ENCODE measurements around the gene FKTN. TPM values are rescaled to one million over a fixed set of nuclear protein-coding genes. Genes with fewer than 3 reads are reported as not detected.
A peak's percentile ranks its signal among the peaks of the same experiment; 100 is the strongest.

FKTN gene
- total and polyA plus RNA-seq, 9 of the 15 experiments (the other 6 are each of a cell fraction or from before 2014, with no cell fraction given) = 5.4 to 16.3 (median 10.4) TPM

DNA sequence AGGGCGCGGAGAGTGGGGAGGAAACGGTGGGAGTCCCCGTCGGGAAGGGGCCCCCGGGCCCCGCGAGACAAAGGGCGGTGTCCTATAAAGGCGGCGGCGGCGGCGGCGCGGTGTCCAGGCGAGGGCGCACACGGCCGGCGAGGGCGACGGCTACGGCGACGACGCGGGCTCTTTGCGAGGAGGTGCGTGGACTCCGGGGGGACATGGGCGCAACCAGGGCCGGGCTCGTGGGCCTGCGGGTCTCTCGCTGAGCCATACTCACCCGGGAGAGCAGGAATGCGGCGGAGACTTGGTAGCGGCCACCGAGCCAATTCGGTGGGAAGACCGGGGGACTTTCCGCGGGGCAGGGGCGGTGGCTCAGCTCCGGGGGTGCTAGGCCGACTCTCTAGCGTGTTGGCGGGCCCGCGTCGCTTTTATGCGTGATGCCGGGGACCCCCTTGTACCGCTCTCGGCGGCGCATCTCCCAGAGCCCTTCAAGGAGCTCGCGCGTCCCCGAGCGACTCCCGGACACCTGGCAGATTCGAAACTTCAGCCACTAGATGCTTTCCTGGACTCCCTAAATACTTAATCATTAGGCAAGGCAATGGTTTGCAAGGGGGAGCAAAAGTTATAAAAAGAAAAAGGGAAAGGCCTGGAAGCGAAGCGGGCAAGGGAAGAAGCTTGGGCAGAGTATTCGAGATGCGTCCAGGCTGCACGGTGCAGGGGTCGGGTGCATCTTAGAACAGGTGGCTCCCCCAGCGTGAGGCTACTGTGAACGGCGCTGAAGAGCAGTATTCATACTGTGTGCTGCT lies 98.4 kb downstream of the FKTN start (continued):
- TF ChIP-seq, protein P1, sequence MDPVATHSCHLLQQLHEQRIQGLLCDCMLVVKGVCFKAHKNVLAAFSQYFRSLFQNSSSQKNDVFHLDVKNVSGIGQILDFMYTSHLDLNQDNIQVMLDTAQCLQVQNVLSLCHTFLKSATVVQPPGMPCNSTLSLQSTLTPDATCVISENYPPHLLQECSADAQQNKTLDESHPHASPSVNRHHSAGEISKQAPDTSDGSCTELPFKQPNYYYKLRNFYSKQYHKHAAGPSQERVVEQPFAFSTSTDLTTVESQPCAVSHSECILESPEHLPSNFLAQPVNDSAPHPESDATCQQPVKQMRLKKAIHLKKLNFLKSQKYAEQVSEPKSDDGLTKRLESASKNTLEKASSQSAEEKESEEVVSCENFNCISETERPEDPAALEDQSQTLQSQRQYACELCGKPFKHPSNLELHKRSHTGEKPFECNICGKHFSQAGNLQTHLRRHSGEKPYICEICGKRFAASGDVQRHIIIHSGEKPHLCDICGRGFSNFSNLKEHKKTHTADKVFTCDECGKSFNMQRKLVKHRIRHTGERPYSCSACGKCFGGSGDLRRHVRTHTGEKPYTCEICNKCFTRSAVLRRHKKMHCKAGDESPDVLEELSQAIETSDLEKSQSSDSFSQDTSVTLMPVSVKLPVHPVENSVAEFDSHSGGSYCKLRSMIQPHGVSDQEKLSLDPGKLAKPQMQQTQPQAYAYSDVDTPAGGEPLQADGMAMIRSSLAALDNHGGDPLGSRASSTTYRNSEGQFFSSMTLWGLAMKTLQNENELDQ (CRISPR knock-in tag; IDR thresholded peaks at IDR 0.05; ENCODE audit: borderline replicate concordance) = peak; percentile 79; the same call in 1 of the 2 replicates
- no peak for TF ChIP-seq SRSF1 (IDR thresholded peaks at IDR 0.05; ENCODE audit: low read depth, low read length)
- peak; percentile 76; the same call in 1 of the 2 replicates for TF ChIP-seq LCOR (CRISPR knock-in tag; IDR thresholded peaks at IDR 0.05)
- peak; percentile 13; the same call in 1 of the 2 replicates for TF ChIP-seq CHD2 (IDR thresholded peaks at IDR 0.05; ENCODE audit: low read depth, low read length)
- TF ChIP-seq POU5F1 (IDR thresholded peaks at IDR 0.05; ENCODE audit: borderline replicate concordance, low read depth, low read length, partially characterized antibody) = no peak
- TF ChIP-seq MEIS2 (IDR thresholded peaks at IDR 0.05; ENCODE audit: partially characterized antibody) = no peak
- peak; percentile 83 for TF ChIP-seq HNRNPLL (IDR thresholded peaks at IDR 0.05; ENCODE audit: low read depth, low read length, poor library complexity, severe bottlenecking)
- TF ChIP-seq, protein P2, sequence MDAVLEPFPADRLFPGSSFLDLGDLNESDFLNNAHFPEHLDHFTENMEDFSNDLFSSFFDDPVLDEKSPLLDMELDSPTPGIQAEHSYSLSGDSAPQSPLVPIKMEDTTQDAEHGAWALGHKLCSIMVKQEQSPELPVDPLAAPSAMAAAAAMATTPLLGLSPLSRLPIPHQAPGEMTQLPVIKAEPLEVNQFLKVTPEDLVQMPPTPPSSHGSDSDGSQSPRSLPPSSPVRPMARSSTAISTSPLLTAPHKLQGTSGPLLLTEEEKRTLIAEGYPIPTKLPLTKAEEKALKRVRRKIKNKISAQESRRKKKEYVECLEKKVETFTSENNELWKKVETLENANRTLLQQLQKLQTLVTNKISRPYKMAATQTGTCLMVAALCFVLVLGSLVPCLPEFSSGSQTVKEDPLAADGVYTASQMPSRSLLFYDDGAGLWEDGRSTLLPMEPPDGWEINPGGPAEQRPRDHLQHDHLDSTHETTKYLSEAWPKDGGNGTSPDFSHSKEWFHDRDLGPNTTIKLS (IDR thresholded peaks at IDR 0.05; ENCODE audit: borderline replicate concordance, low read depth) = peak; percentile 61; the same call in 1 of the 2 replicates
- peak; percentile 54 for TF ChIP-seq SMAD4 (CRISPR knock-in tag; conservative IDR thresholded peaks at IDR 0.05)
- TF ChIP-seq, protein P3, sequence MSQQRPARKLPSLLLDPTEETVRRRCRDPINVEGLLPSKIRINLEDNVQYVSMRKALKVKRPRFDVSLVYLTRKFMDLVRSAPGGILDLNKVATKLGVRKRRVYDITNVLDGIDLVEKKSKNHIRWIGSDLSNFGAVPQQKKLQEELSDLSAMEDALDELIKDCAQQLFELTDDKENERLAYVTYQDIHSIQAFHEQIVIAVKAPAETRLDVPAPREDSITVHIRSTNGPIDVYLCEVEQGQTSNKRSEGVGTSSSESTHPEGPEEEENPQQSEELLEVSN (IDR thresholded peaks at IDR 0.05; ENCODE audit: borderline replicate concordance in 1 of 2, extremely low read depth in 1 of 2, insufficient read depth in 1 of 2, insufficient read length in 1 of 2, low read depth in 1 of 2, low read length in 1 of 2, poor library complexity in 1 of 2, severe bottlenecking in 1 of 2) = peak; percentile 95 to 99
- TF ChIP-seq, protein P4, sequence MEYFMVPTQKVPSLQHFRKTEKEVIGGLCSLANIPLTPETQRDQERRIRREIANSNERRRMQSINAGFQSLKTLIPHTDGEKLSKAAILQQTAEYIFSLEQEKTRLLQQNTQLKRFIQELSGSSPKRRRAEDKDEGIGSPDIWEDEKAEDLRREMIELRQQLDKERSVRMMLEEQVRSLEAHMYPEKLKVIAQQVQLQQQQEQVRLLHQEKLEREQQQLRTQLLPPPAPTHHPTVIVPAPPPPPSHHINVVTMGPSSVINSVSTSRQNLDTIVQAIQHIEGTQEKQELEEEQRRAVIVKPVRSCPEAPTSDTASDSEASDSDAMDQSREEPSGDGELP (CRISPR knock-in tag; IDR thresholded peaks at IDR 0.05; ENCODE audit: borderline replicate concordance) = peak; percentile 48; the same call in 1 of the 2 replicates
- TF ChIP-seq NR4A1 (CRISPR knock-in tag; IDR thresholded peaks at IDR 0.05) = no peak
- 0 out of 2 replicates have a peak, but pooled peaks have one; percentile 64 for TF ChIP-seq NR4A1 (tag; IDR thresholded peaks at IDR 0.05)
